ENCODE results near the gene FOLH1.
"Not testable (repeated sequence)": the region's sequence is repeated elsewhere in the genome, so short reads cannot be mapped to it uniquely, and the experiment has no call there.

The FOLH1 gene

GRCh38 chr11:49177936-49178335 lies 30.5 kb downstream of the FOLH1 start:
- not testable (repeated sequence) for DNase-seq (ENCODE audit: low read depth)

- DNase-seq (ENCODE audit: low read depth) = not testable (repeated sequence)
These were observed 33.0 kb downstream of the FOLH1 start for GRCh38 chr11:49175378-49175777.

DNA sequence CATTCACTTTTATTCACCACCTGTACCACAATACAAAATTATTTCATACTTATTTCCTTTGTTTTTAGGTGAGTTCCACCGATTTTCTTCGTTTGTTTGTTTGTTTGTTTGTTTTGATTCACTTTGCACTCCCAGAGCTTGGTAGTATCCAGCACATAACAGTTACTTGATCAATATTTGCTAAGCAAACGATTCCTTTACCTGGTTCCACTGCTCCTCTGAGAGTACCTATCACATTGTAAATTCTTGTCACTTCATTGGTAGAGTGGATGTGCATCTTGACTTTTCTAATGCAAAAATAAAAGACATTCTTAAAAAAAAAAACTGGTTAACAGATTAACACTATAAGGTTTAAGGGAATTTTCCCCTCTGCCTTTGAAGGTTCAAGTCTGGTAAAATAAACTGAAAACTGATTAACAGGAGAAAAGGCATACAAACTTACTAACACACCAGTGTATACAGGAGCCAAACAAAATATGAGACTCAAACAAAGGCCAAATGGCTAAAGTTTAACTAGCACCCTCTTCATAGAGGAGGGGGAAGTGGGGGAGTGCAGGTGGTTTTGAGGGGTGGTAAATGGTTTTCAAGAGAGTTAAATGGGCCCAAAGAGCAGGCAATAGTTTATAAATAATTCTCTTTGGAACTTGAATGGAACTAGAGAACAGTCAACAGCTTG lies 33.6 kb downstream of the FOLH1 start:
- not testable (repeated sequence) for DNase-seq (ENCODE audit: low read depth)

- DNase-seq (ENCODE audit: low read depth) = not testable (repeated sequence)
These were observed 36.8 kb downstream of the FOLH1 start for GRCh38 chr11:49171613-49172012.

GRCh38 chr11:49169579-49169978 lies 38.8 kb downstream of the FOLH1 start:
- not testable (repeated sequence) for DNase-seq (ENCODE audit: low read depth)

GRCh38 chr11:49168992-49169391 lies 39.4 kb downstream of the FOLH1 start:
- DNase-seq (ENCODE audit: low read depth) = not testable (repeated sequence)

- no peak for DNase-seq (ENCODE audit: low read depth)
These were observed 57.2 kb downstream of the FOLH1 start for GRCh38 chr11:49151211-49151610.

DNA sequence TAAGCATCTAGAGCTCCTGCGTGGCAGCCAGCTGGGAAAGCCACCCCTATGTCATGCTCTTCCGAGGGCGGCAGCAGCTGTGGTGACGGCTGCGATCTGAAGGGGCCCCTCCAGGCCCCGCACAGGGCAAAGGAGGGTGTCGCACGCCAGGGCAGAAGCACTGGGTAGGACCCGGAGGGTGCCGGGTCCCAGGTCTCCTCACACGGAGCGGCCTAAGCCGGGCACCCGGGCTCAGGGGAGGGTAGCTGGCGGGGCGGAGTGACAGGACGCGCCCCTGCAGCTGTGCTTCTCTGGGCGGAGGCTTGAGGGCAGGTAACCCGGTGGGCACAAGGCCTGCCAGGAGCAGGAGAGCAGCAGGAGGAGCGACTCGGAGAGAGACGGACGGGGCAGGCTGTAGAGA lies 106.0 kb downstream of the FOLH1 start:
- not testable (repeated sequence) for DNase-seq (ENCODE audit: low read depth)
